PC-3 (cell line): Measurements from ENCODE around the gene SETD1B. TPM values are rescaled to one million over a fixed set of nuclear protein-coding genes. Genes with fewer than 3 reads are reported as not detected.

Source experiments
- ATAC-seq: fragments of 200-7000 bp; cut with Tn5 transposase; 2 replicates; pipeline ENCODE4 v1.9.1; 2020; ENCODE audit warnings: mild to moderate bottlenecking, moderate library complexity
- BruUV-seq: library from RNA; stranded (reverse); fragments of 400-500 nt; replicated peaks from 2 replicates; lab custom pipeline; 2021; lab: Mats Ljungman, UMichigan
- CTCF ChIA-PET: fragments of 300-600 bp; sonication (Branson Sonifier 250); formaldehyde crosslinking; loops from one replicate; lab custom pipeline; 2022; ENCODE audit warnings: antibody characterized with exemption; lab: Charles Lee
- POLR2A ChIA-PET: fragments of 300-600 bp; sonication (Branson Sonifier 250); formaldehyde crosslinking; loops from one replicate; lab custom pipeline; 2022; ENCODE audit warnings: antibody characterized with exemption; ENCODE audit not compliant: unreplicated experiment; lab: Charles Lee
- DNase-seq: peaks from one replicate; pipeline ENCODE4 v3.0.0-alpha.2; 2015
- H2AFZ ChIP-seq: fragments of 300-600 bp; sonication (generic); 2 replicates; pipeline ENCODE4 v1.6.0; 2016; ENCODE audit warnings: antibody characterized with exemption, low read length
- H3F3A ChIP-seq: fragments of 300-600 bp; sonication (generic); one replicate; pipeline ENCODE4 v1.6.0; 2017; ENCODE audit warnings: antibody characterized with exemption, low read length, control low read depth, mild to moderate bottlenecking; ENCODE audit not compliant: unreplicated experiment
- H3K27ac ChIP-seq: fragments of 300-600 bp; sonication (generic); 2 replicates; pipeline ENCODE4 v1.5.1; 2016; ENCODE audit warnings: mild to moderate bottlenecking, low read length
- H3K27me3 ChIP-seq: fragments of 300-600 bp; sonication (generic); 2 replicates; pipeline ENCODE4 v1.6.1; 2016; ENCODE audit warnings: low read length, mixed read lengths
- H3K36me3 ChIP-seq: fragments of 300-600 bp; sonication (generic); 2 replicates; pipeline ENCODE4 v1.6.1; 2016; ENCODE audit warnings: low read depth, mixed run types, low read length, mixed read lengths
- H3K4me1 ChIP-seq: fragments of 300-600 bp; sonication (generic); 2 replicates; pipeline ENCODE4 v1.5.1; 2016; ENCODE audit warnings: low read length; ENCODE audit not compliant: insufficient read depth
- H3K4me2 ChIP-seq: fragments of 300-600 bp; sonication (generic); 2 replicates; pipeline ENCODE4 v1.6.0; 2016; ENCODE audit warnings: low read length
- H3K4me3 ChIP-seq: fragments of 300-600 bp; sonication (generic); 2 replicates; pipeline ENCODE4 v1.5.1; 2016; ENCODE audit warnings: mild to moderate bottlenecking, low read length, mixed read lengths
- H3K79me2 ChIP-seq: fragments of 300-600 bp; sonication (generic); 2 replicates; pipeline ENCODE4 v1.6.1; 2017; ENCODE audit warnings: low read length, mixed read lengths
- H3K9ac ChIP-seq: fragments of 300-600 bp; sonication (generic); 2 replicates; pipeline ENCODE4 v1.6.0; 2016; ENCODE audit warnings: mild to moderate bottlenecking, low read length
- H3K9me2 ChIP-seq: fragments of 300-600 bp; sonication (generic); replicated peaks from 2 replicates; pipeline ENCODE4 v1.6.1; 2016; ENCODE audit warnings: mixed run types, low read length, mixed read lengths
- H3K9me3 ChIP-seq: fragments of 300-600 bp; sonication (generic); 2 replicates; pipeline ENCODE4 v1.6.1; 2016; ENCODE audit warnings: low read length, mixed read lengths
- H4K20me1 ChIP-seq: fragments of 300-600 bp; sonication (generic); 2 replicates; pipeline ENCODE4 v1.6.1; 2016; ENCODE audit warnings: low read length, mixed read lengths
- CTCF ChIP-seq: fragments of 300-600 bp; sonication (generic); conservative IDR thresholded peaks from 2 replicates; pipeline ENCODE4 v1.5.1; 2017; ENCODE audit warnings: antibody characterized with exemption, low read depth, mild to moderate bottlenecking, low read length
- EZH2 ChIP-seq: fragments of 300-600 bp; sonication (generic); IDR thresholded peaks from one replicate; pipeline ENCODE4 v1.6.1; 2017; ENCODE audit warnings: antibody characterized with exemption, mild to moderate bottlenecking, low read length; ENCODE audit not compliant: unreplicated experiment
- EZH2phosphoT487 ChIP-seq: fragments of 300-600 bp; sonication (generic); IDR thresholded peaks from 2 replicates; pipeline ENCODE4 v1.6.1; 2018; ENCODE audit warnings: mild to moderate bottlenecking, antibody characterized with exemption, low read length, borderline replicate concordance
- intact Hi-C: fragments of 100-400 bp; cut with micrococcal nuclease; formaldehyde crosslinking; loops from 2 replicates; pipeline ENCODE4 v1.9.0; 2023
- total RNA-seq: library from RNA; depleted of rRNA; stranded (reverse); fragments of >200 nt; gene quantifications from 2 replicates; pipeline ENCODE4 v1.2.3, GENCODE V29; 2014

The SETD1B gene
- total RNA-seq, 1 experiment from 2014 or later, result 7.5 TPM

- BruUV-seq, result no TSS peak
- no peaks in the 10 kb centered on the region for H3K9me3 ChIP-seq
- TF ChIP-seq EZH2phosphoT487 (no peak), EZH2 (no peak), CTCF (no peak)
- DNase-seq, result peak; percentile 69
- peak overlapping the region; percentile 62 for H3K4me2 ChIP-seq
- no peaks in the 10 kb centered on the region for H3K9me2 ChIP-seq
- H3K4me1 ChIP-seq, result peaks cover 57% of the 10 kb centered on the region
- H3K4me3 ChIP-seq, result peak overlapping the region; percentile 15; the same call in 1 of the 2 replicates
- peaks cover 4% of the 10 kb centered on the region for H3F3A ChIP-seq
- intact Hi-C loops, result loop anchor here (1.0 kb wide), 1 partner anchor 11 kb away; no protein-coding TSS in a partner anchor
- H4K20me1 ChIP-seq, result 0 out of 2 replicates have a peak, but pooled peaks cover 10% of the 10 kb centered on the region
- POLR2A ChIA-PET, result no interaction called here
- H3K36me3 ChIP-seq, result peaks cover 46% of the 10 kb centered on the region
- H3K9ac ChIP-seq, result peak overlapping the region; percentile 75
- H2AFZ ChIP-seq, result no peak overlapping the region
- peak overlapping the region; percentile 88 for H3K27ac ChIP-seq
- H3K27me3 ChIP-seq, result no peaks in the 10 kb centered on the region
- ATAC-seq, result no peak
- CTCF ChIA-PET, result interaction anchor here (1.8 kb wide), 1 partner anchor 11 kb away, joined by 13 read pairs; no protein-coding TSS in a partner anchor
- H3K79me2 ChIP-seq, result peaks cover 69% of the 10 kb centered on the region
Measured at GRCh38 chr12:121783766-121784165, 20.0 kb upstream of the SETD1B start.

GRCh38 chr12:121784460-121784859 is 19.3 kb upstream of the SETD1B start:
- TF ChIP-seq CTCF (no peak), EZH2phosphoT487 (no peak), EZH2 (no peak)
- peak overlapping the region; percentile 15; the same call in 1 of the 2 replicates for H3K4me3 ChIP-seq
- DNase-seq (peak; percentile 98), ATAC-seq (peak; percentile 59)
- ChIA-PET CTCF (interaction anchor here (0.5 to 1.8 kb wide), 5 partner anchors 10 to 110 kb away, joined by 4 to 13 read pairs (median 6); no protein-coding TSS in a partner anchor), POLR2A (interaction anchor here (0.6 to 0.7 kb wide), 6 partner anchors 18 to 208 kb away, joined by 3 to 5 read pairs (median 4); partner anchors contain the start of gene TMEM120B)
- H3K4me1 ChIP-seq, result peaks cover 64% of the 10 kb centered on the region
- H3K27me3 ChIP-seq, result no peaks in the 10 kb centered on the region
- intact Hi-C loops, result loop anchor here (1.0 kb wide), 1 partner anchor 10 kb away; no protein-coding TSS in a partner anchor
- H2AFZ ChIP-seq, result no peak overlapping the region
- H3K36me3 ChIP-seq, result peaks cover 39% of the 10 kb centered on the region
- H3F3A ChIP-seq, result peaks cover 4% of the 10 kb centered on the region
- H3K27ac ChIP-seq, result peak overlapping the region; percentile 88
- H4K20me1 ChIP-seq, result 0 out of 2 replicates have a peak, but pooled peaks cover 10% of the 10 kb centered on the region
- H3K4me2 ChIP-seq, result peak overlapping the region; percentile 62
- no peaks in the 10 kb centered on the region for H3K9me3 ChIP-seq
- BruUV-seq, result no TSS peak
- peak overlapping the region; percentile 75 for H3K9ac ChIP-seq
- peaks cover 76% of the 10 kb centered on the region for H3K79me2 ChIP-seq
- no peaks in the 10 kb centered on the region for H3K9me2 ChIP-seq

GRCh38 chr12:121786440-121786825 is 17.4 kb upstream of the SETD1B start:
- H3F3A ChIP-seq, result peaks cover 4% of the 10 kb centered on the region
- peak; percentile 72 for ATAC-seq
- H3K9me2 ChIP-seq, result no peaks in the 10 kb centered on the region
- CTCF ChIA-PET, result no interaction called here
- no peaks in the 10 kb centered on the region for H3K9me3 ChIP-seq
- peak; percentile 100 for DNase-seq
- H3K36me3 ChIP-seq, result peaks cover 23% of the 10 kb centered on the region; the same call in 1 of the 2 replicates
- H3K79me2 ChIP-seq, result peaks cover 83% of the 10 kb centered on the region
- peak overlapping the region; percentile 88 for H3K27ac ChIP-seq
- H3K4me1 ChIP-seq, result peaks cover 84% of the 10 kb centered on the region
- BruUV-seq, result no TSS peak
- intact Hi-C loops, result no loop called here
- peak overlapping the region; percentile 17 for H3K4me2 ChIP-seq
- no peak overlapping the region for H3K4me3 ChIP-seq
- no peak for TF ChIP-seq EZH2phosphoT487
- TF ChIP-seq CTCF, result peak; percentile 25; the same call in 1 of the 2 replicates
- no peak for TF ChIP-seq EZH2
- POLR2A ChIA-PET, result no interaction called here
- no peak overlapping the region for H2AFZ ChIP-seq
- H3K27me3 ChIP-seq, result no peaks in the 10 kb centered on the region
- H4K20me1 ChIP-seq, result 0 out of 2 replicates have a peak, but pooled peaks cover 9% of the 10 kb centered on the region
- H3K9ac ChIP-seq, result peak overlapping the region; percentile 42
